Adipocyte (in vitro differentiated cells): Measurements from ENCODE around the gene KRT17.
"Not testable (repeated sequence)": the region's sequence is repeated elsewhere in the genome, so short reads cannot be mapped to it uniquely, and the experiment has no call there.

Source experiments
- DNase-seq: peaks from one replicate; pipeline ENCODE4 v3.0.0-alpha.2; 2015; ENCODE audit warnings: low read depth
- H3K27me3 ChIP-seq: replicated peaks from 2 replicates; pipeline ENCODE4 v1.7.0; 2013; ENCODE audit warnings: mild to moderate bottlenecking, low read length, moderate library complexity; ENCODE audit not compliant: control insufficient read depth, insufficient read depth
- H3K36me3 ChIP-seq: 2 replicates; pipeline ENCODE4 v1.7.0; 2013; ENCODE audit warnings: low read length, mild to moderate bottlenecking, moderate library complexity; ENCODE audit not compliant: control insufficient read depth, insufficient read depth, severe bottlenecking
- H3K4me1 ChIP-seq: 2 replicates; pipeline ENCODE4 v1.7.0; 2013; ENCODE audit warnings: mild to moderate bottlenecking, low read length, moderate library complexity; ENCODE audit not compliant: control insufficient read depth, insufficient read depth
- H3K4me3 ChIP-seq: 2 replicates; pipeline ENCODE4 v1.7.0; 2013; ENCODE audit warnings: mild to moderate bottlenecking, low read length, moderate library complexity
- H3K9ac ChIP-seq: 2 replicates; pipeline ENCODE4 v1.7.0; 2013; ENCODE audit warnings: mild to moderate bottlenecking, low read length, moderate library complexity
- H3K9me3 ChIP-seq: 2 replicates; pipeline ENCODE4 v1.7.0; 2013; ENCODE audit warnings: mild to moderate bottlenecking, low read length, moderate library complexity; ENCODE audit not compliant: control insufficient read depth

Gene KRT17

GRCh38 chr17:41582061-41582968, 42.1 kb downstream of the KRT17 start:
- peaks cover 24% of the 10 kb centered on the region for H3K4me1 ChIP-seq
- not testable (repeated sequence) for H3K36me3 ChIP-seq, DNase-seq, H3K4me3 ChIP-seq, H3K9me3 ChIP-seq, H3K9ac ChIP-seq
- peaks cover 38% of the 10 kb centered on the region for H3K27me3 ChIP-seq

GRCh38 chr17:41581366-41582060, 42.9 kb downstream of the KRT17 start:
- Histone ChIP-seq H3K9ac (no peak overlapping the region), H3K9me3 (no peaks in the 10 kb centered on the region), H3K4me3 (no peak overlapping the region)

GRCh38 chr17:41580687-41581365, 43.5 kb downstream of the KRT17 start:
- Histone ChIP-seq H3K36me3 (no peaks in the 10 kb centered on the region), H3K4me1 (peaks cover 24% of the 10 kb centered on the region), H3K9me3 (no peaks in the 10 kb centered on the region), H3K9ac (no peak overlapping the region), H3K27me3 (peaks cover 49% of the 10 kb centered on the region), H3K4me3 (no peak overlapping the region)
- DNase-seq: peak; percentile 12

More at GRCh38 chr17:41581366-41582060, 42.9 kb downstream of the KRT17 start:
- H3K36me3 ChIP-seq: no peaks in the 10 kb centered on the region
- no peak for DNase-seq
- peaks cover 43% of the 10 kb centered on the region for H3K27me3 ChIP-seq
- peaks cover 24% of the 10 kb centered on the region for H3K4me1 ChIP-seq

- no peaks in the 10 kb centered on the region for H3K36me3 ChIP-seq
- no peak for DNase-seq
Observed at GRCh38 chr17:41580244-41580575, 44.2 kb downstream of the KRT17 start.

GRCh38 chr17:41579484-41580243, 44.7 kb downstream of the KRT17 start:
- H3K4me1 ChIP-seq: peaks cover 24% of the 10 kb centered on the region
- no peak overlapping the region for H3K9ac ChIP-seq
- no peak overlapping the region for H3K4me3 ChIP-seq
- H3K36me3 ChIP-seq: no peaks in the 10 kb centered on the region
- DNase-seq: peak; percentile 54
- peaks cover 51% of the 10 kb centered on the region for H3K27me3 ChIP-seq
- H3K9me3 ChIP-seq: no peaks in the 10 kb centered on the region

More at GRCh38 chr17:41580244-41580575, 44.2 kb downstream of the KRT17 start:
- Histone ChIP-seq H3K4me3 (no peak overlapping the region), H3K9me3 (no peaks in the 10 kb centered on the region), H3K27me3 (peaks cover 48% of the 10 kb centered on the region), H3K4me1 (peaks cover 24% of the 10 kb centered on the region), H3K9ac (no peak overlapping the region)

- Histone ChIP-seq H3K36me3 (no peaks in the 10 kb centered on the region), H3K4me1 (peaks cover 24% of the 10 kb centered on the region), H3K4me3 (no peak overlapping the region), H3K9ac (no peak overlapping the region), H3K27me3 (peaks cover 50% of the 10 kb centered on the region), H3K9me3 (no peaks in the 10 kb centered on the region)
- DNase-seq: no peak
Observed at GRCh38 chr17:41578971-41579370, 45.4 kb downstream of the KRT17 start.

GRCh38 chr17:41578538-41578937, 45.8 kb downstream of the KRT17 start:
- H3K9me3 ChIP-seq: no peaks in the 10 kb centered on the region

GRCh38 chr17:41576740-41577139, 47.6 kb downstream of the KRT17 start:
- not testable (repeated sequence) for H3K4me3 ChIP-seq, H3K36me3 ChIP-seq, H3K9me3 ChIP-seq, DNase-seq, H3K9ac ChIP-seq
- H3K4me1 ChIP-seq: peaks cover 12% of the 10 kb centered on the region
- H3K27me3 ChIP-seq: peaks cover 60% of the 10 kb centered on the region

More at GRCh38 chr17:41578538-41578937, 45.8 kb downstream of the KRT17 start:
- H3K4me3 ChIP-seq: no peak overlapping the region
- no peak overlapping the region for H3K9ac ChIP-seq
- H3K36me3 ChIP-seq: no peaks in the 10 kb centered on the region
- peaks cover 24% of the 10 kb centered on the region for H3K4me1 ChIP-seq
- no peak for DNase-seq
- peaks cover 50% of the 10 kb centered on the region for H3K27me3 ChIP-seq

GRCh38 chr17:41575336-41575735, 49.0 kb downstream of the KRT17 start:
- no peak for DNase-seq
- Histone ChIP-seq H3K9me3 (no peaks in the 10 kb centered on the region), H3K36me3 (no peaks in the 10 kb centered on the region), H3K4me1 (peaks cover 7% of the 10 kb centered on the region), H3K4me3 (no peak overlapping the region), H3K27me3 (peaks cover 66% of the 10 kb centered on the region), H3K9ac (no peak overlapping the region)

GRCh38 chr17:41571561-41572434, 52.6 kb downstream of the KRT17 start, which contains the start of gene KRT9:
Gene KRT9 (minus strand): TSS chr17:41572059. CDS start chr17:41571992, 67 bp downstream.
- H3K9ac ChIP-seq: no peak within 1 kb of the TSS
- no peak for DNase-seq
- H3K9me3 ChIP-seq: no peaks in the 10 kb centered on the region
- no peak within 1 kb of the TSS for H3K4me3 ChIP-seq
- no peaks in the 10 kb centered on the region for H3K36me3 ChIP-seq
- peaks cover 78% of the 10 kb centered on the region for H3K27me3 ChIP-seq
- H3K4me1 ChIP-seq: no peaks in the 10 kb centered on the region
